ENCODE results near the gene PDCD10.

Gene PDCD10

GRCh38 chr3:167668651-167669050, 66.0 kb downstream of the PDCD10 start:
- H3K9me3 ChIP-seq (ENCODE audit: insufficient read depth, low read length), result no peaks in the 10 kb centered on the region
- no peak overlapping the region for H3K4me3 ChIP-seq (ENCODE audit: low read length)
- H3K4me1 ChIP-seq (ENCODE audit: low read length), result no peaks in the 10 kb centered on the region
- H3K27me3 ChIP-seq (ENCODE audit: low read depth, low read length), result no peaks in the 10 kb centered on the region
- H3K9ac ChIP-seq (ENCODE audit: low read length), result no peak overlapping the region
- H2AFZ ChIP-seq (ENCODE audit: low read depth, low read length), result no peak overlapping the region
- H3K27ac ChIP-seq (ENCODE audit: low read length), result no peak overlapping the region
- no peak overlapping the region for H3K4me2 ChIP-seq (ENCODE audit: low read length)
- no peaks in the 10 kb centered on the region for H4K20me1 ChIP-seq (ENCODE audit: insufficient read depth, low read length)
- peaks cover 6% of the 10 kb centered on the region for H3K36me3 ChIP-seq (replicated peaks; ENCODE audit: low read depth, low read length)
- TF ChIP-seq CTCF (IDR thresholded peaks at IDR 0.05; ENCODE audit: low read depth, low read length), result no peak
- TF ChIP-seq EZH2phosphoT487 (IDR thresholded peaks at IDR 0.05; ENCODE audit: low read depth), result no peak
- no peaks in the 10 kb centered on the region for H3K79me2 ChIP-seq (ENCODE audit: low read length)

GRCh38 chr3:167666563-167666962, 68.1 kb downstream of the PDCD10 start:
- Histone ChIP-seq H3K27me3 (ENCODE audit: low read depth, low read length) (no peaks in the 10 kb centered on the region), H2AFZ (ENCODE audit: low read depth, low read length) (no peak overlapping the region), H4K20me1 (ENCODE audit: insufficient read depth, low read length) (no peaks in the 10 kb centered on the region), H3K4me2 (ENCODE audit: low read length) (no peak overlapping the region), H3K9me3 (ENCODE audit: insufficient read depth, low read length) (no peaks in the 10 kb centered on the region), H3K4me1 (ENCODE audit: low read length) (no peaks in the 10 kb centered on the region), H3K4me3 (ENCODE audit: low read length) (no peak overlapping the region), H3K79me2 (ENCODE audit: low read length) (no peaks in the 10 kb centered on the region), H3K27ac (ENCODE audit: low read length) (no peak overlapping the region), H3K9ac (ENCODE audit: low read length) (no peak overlapping the region), H3K36me3 (replicated peaks; ENCODE audit: low read depth, low read length) (no peaks in the 10 kb centered on the region)
- no peak for TF ChIP-seq EZH2phosphoT487 (IDR thresholded peaks at IDR 0.05; ENCODE audit: low read depth)
- no peak for TF ChIP-seq CTCF (IDR thresholded peaks at IDR 0.05; ENCODE audit: low read depth, low read length)

GRCh38 chr3:167662919-167663400, 71.7 kb downstream of the PDCD10 start:
- no peak overlapping the region for H3K9ac ChIP-seq (ENCODE audit: low read length)
- H4K20me1 ChIP-seq (ENCODE audit: insufficient read depth, low read length), result no peaks in the 10 kb centered on the region
- H3K4me2 ChIP-seq (ENCODE audit: low read length), result no peak overlapping the region
- no peak overlapping the region for H3K27ac ChIP-seq (ENCODE audit: low read length)
- no peaks in the 10 kb centered on the region for H3K4me1 ChIP-seq (ENCODE audit: low read length)
- no peak overlapping the region for H3K4me3 ChIP-seq (ENCODE audit: low read length)
- H2AFZ ChIP-seq (ENCODE audit: low read depth, low read length), result no peak overlapping the region
- TF ChIP-seq CTCF (IDR thresholded peaks at IDR 0.05; ENCODE audit: low read depth, low read length), result no peak
- no peaks in the 10 kb centered on the region for H3K27me3 ChIP-seq (ENCODE audit: low read depth, low read length)
- no peaks in the 10 kb centered on the region for H3K9me3 ChIP-seq (ENCODE audit: insufficient read depth, low read length)
- H3K36me3 ChIP-seq (replicated peaks; ENCODE audit: low read depth, low read length), result no peaks in the 10 kb centered on the region
- no peaks in the 10 kb centered on the region for H3K79me2 ChIP-seq (ENCODE audit: low read length)

GRCh38 chr3:167657684-167658225, 76.9 kb downstream of the PDCD10 start:
- no peak for TF ChIP-seq CTCF (IDR thresholded peaks at IDR 0.05; ENCODE audit: low read depth, low read length)
- TF ChIP-seq EZH2phosphoT487 (IDR thresholded peaks at IDR 0.05; ENCODE audit: low read depth), result no peak
- Histone ChIP-seq H3K9ac (ENCODE audit: low read length) (no peak overlapping the region), H3K4me1 (ENCODE audit: low read length) (0 out of 2 replicates have a peak, but pooled peaks cover 4% of the 10 kb centered on the region), H3K27me3 (ENCODE audit: low read depth, low read length) (no peaks in the 10 kb centered on the region), H3K4me3 (ENCODE audit: low read length) (no peak overlapping the region), H3K36me3 (replicated peaks; ENCODE audit: low read depth, low read length) (no peaks in the 10 kb centered on the region), H3K9me3 (ENCODE audit: insufficient read depth, low read length) (no peaks in the 10 kb centered on the region), H4K20me1 (ENCODE audit: insufficient read depth, low read length) (no peaks in the 10 kb centered on the region), H2AFZ (ENCODE audit: low read depth, low read length) (peak overlapping the region; percentile 46; the same call in 1 of the 2 replicates), H3K4me2 (ENCODE audit: low read length) (no peak overlapping the region), H3K27ac (ENCODE audit: low read length) (no peak overlapping the region), H3K79me2 (ENCODE audit: low read length) (no peaks in the 10 kb centered on the region)
